K562 (cell line): ENCODE data around the gene GPN3. TPM values are rescaled to one million over a fixed set of nuclear protein-coding genes. Genes with fewer than 3 reads are reported as not detected.

Experiments
- CREB3L1 ChIP-seq: fragments of 450-650 bp; IDR thresholded peaks from 2 replicates; pipeline ENCODE4 v1.6.1; 2014; ENCODE audit warnings: low read depth, mild to moderate bottlenecking, moderate library complexity, borderline replicate concordance
- ELF1 ChIP-seq: fragments of 200-800 bp; sonication (Bioruptor generic); IDR thresholded peaks from 2 replicates; pipeline ENCODE4 v1.6.1; 2016; ENCODE audit warnings: missing genetic modification characterization, missing compliant biosample characterization
- FOXK2 ChIP-seq, 2 experiments: fragments of 450-650 bp; IDR thresholded peaks in 1 of 2; conservative IDR thresholded peaks in 1 of 2; 2 replicates each; pipeline ENCODE4 v1.6.1; 2016; ENCODE audit warnings: low read depth in 2 of 2, mild to moderate bottlenecking in 1 of 2
- GTF2E2 ChIP-seq: fragments of 200-800 bp; sonication (Bioruptor generic); IDR thresholded peaks from 2 replicates; pipeline ENCODE4 v1.6.1; 2016; ENCODE audit warnings: missing genetic modification characterization, missing compliant biosample characterization
- MAX ChIP-seq: sonication (generic); formaldehyde crosslinking; IDR thresholded peaks from 2 replicates; pipeline ENCODE4 v1.9.0; 2022; ENCODE audit warnings: mild to moderate bottlenecking, missing genetic modification reagents
- MNT ChIP-seq, 2 experiments: fragments of 450-650 bp; conservative IDR thresholded peaks; 2 replicates each; pipeline ENCODE4 v1.6.1; 2017; ENCODE audit warnings: mild to moderate bottlenecking in 2 of 2, moderate library complexity in 2 of 2
- NFIC ChIP-seq: fragments of 450-650 bp; IDR thresholded peaks from 2 replicates; pipeline ENCODE4 v1.6.1; 2017; ENCODE audit warnings: mild to moderate bottlenecking, inconsistent platforms
- RB1 ChIP-seq: fragments of 450-650 bp; IDR thresholded peaks from 2 replicates; pipeline ENCODE4 v1.6.1; 2017; ENCODE audit warnings: low read depth, mild to moderate bottlenecking
- SMC3 ChIP-seq: conservative IDR thresholded peaks from 2 replicates; pipeline ENCODE4 v1.6.1; 2011; ENCODE audit warnings: low read depth, low read length, improper control_type of control experiment; ENCODE audit not compliant: insufficient read depth
- TCF3 ChIP-seq: sonication (generic); formaldehyde crosslinking; IDR thresholded peaks from 2 replicates; pipeline ENCODE4 v1.4.0; 2020; ENCODE audit warnings: mild to moderate bottlenecking, missing genetic modification reagents
- VEZF1 ChIP-seq: fragments of 200-800 bp; sonication (Bioruptor generic); IDR thresholded peaks from 2 replicates; pipeline ENCODE4 v1.6.1; 2017; ENCODE audit warnings: missing genetic modification characterization, missing compliant biosample characterization
- ZBTB11 ChIP-seq, 3 experiments: fragments of 200-800 bp in 1 of 3; fragments of 250-450 bp in 1 of 3; fragments of 450-650 bp in 1 of 3; sonication (Bioruptor Pico) in 1 of 3; sonication (Bioruptor generic) in 1 of 3; formaldehyde crosslinking in 1 of 3; IDR thresholded peaks; 2 replicates each; pipeline versions ENCODE4 v1.6.1 to v1.8.0; 2016 to 2022; ENCODE audit warnings: mild to moderate bottlenecking in 2 of 3, missing genetic modification characterization in 2 of 3, missing compliant biosample characterization in 1 of 3, moderate library complexity in 1 of 3
- ZEB2 ChIP-seq: fragments of 450-650 bp; IDR thresholded peaks from 2 replicates; pipeline ENCODE4 v1.6.1; 2016
- ZNF408 ChIP-seq: fragments of 250-450 bp; sonication (Bioruptor Pico); IDR thresholded peaks from 2 replicates; pipeline ENCODE4 v1.4.0; 2020; ENCODE audit warnings: low read depth, mild to moderate bottlenecking, moderate library complexity
- ZNF507 ChIP-seq: conservative IDR thresholded peaks from 2 replicates; pipeline ENCODE4 v1.6.1; 2017; ENCODE audit warnings: missing genetic modification characterization, missing compliant biosample characterization
- ZNF717 ChIP-seq: fragments of 250-450 bp; sonication (Bioruptor Pico); IDR thresholded peaks from 2 replicates; pipeline ENCODE4 v1.5.0; 2021
- polyA plus RNA-seq, 8 experiments: library from polyadenylated mRNA; depleted of rRNA in 4 of 8; stranded (reverse) in 5 of 8; unstranded in 3 of 8; fragments of >200 nt; fragmentation: Nextera tagmentation in 2 of 8; fragmentation: Illumina TruSeq in 1 of 8; extraction: Ambion mirVana in 2 of 8; extraction: Trizol in 1 of 8; gene quantifications; 2 replicates each; pipeline versions ENCODE4 v1.2.1 to v1.2.3, GENCODE V29; 2011 to 2014; ENCODE audit warnings: inconsistent platforms in 1 of 8, missing spikeins in 1 of 8
- total RNA-seq, 7 experiments: library from RNA; depleted of rRNA in 6 of 7; stranded (reverse); fragments of >200 nt in 6 of 7; fragmentation: Illumina TruSeq in 2 of 7; extraction: Trizol in 2 of 7; gene quantifications; 2 replicates each; pipeline versions ENCODE4 v1.2.1 to v1.2.3, GENCODE V29; 2011 to 2021; ENCODE audit warnings: low replicate concordance in 1 of 7

The GPN3 gene
- total and polyA plus RNA-seq, 9 of the 15 experiments (the other 6 are each of a cell fraction or from before 2014, with no cell fraction given), result 35.8 to 123 (median 64.2) TPM

GRCh38 chr12:110449799-110450497, 18.1 kb downstream of the GPN3 start, which contains the start of gene ARPC3 (continued):
- peak in 2 of 3 experiments; percentile 62 to 91; a peak in 3 of 6 replicates for TF ChIP-seq ZBTB11 (CRISPR knock-in tag; IDR thresholded peaks at IDR 0.05)
- no peak for TF ChIP-seq ZNF507 (tag)
- TF ChIP-seq ZNF717 (CRISPR knock-in tag), result no peak
- peak; percentile 19; the same call in 1 of the 2 replicates for TF ChIP-seq TCF3
- peak; percentile 77 for TF ChIP-seq VEZF1 (CRISPR knock-in tag)
- peak; percentile 79; the same call in 1 of the 2 replicates for TF ChIP-seq GTF2E2 (tag)
- TF ChIP-seq ZNF408 (CRISPR knock-in tag), result no peak
- TF ChIP-seq ZEB2, result peak; percentile 49; the same call in 1 of the 2 replicates
- TF ChIP-seq SMC3, result peak; percentile 88
- peak; percentile 56; the same call in 1 of the 2 replicates for TF ChIP-seq MAX (CRISPR knock-in tag)
- TF ChIP-seq MNT (conservative IDR thresholded peaks at IDR 0.05), result peak; percentile 61 to 90
- TF ChIP-seq ELF1 (tag), result peak; percentile 99
- peak; percentile 62 for TF ChIP-seq NFIC
- peak; percentile 87 for TF ChIP-seq RB1
- TF ChIP-seq FOXK2 (conservative IDR thresholded peaks at IDR 0.05 in 1 of 2, IDR thresholded peaks at IDR 0.05 in 1 of 2; ENCODE audit: low read depth in 2 of 2), result 0 out of 4 replicates have a peak, but pooled peaks of 1 of the 2 experiments have one; percentile 28
- peak; percentile 98 for TF ChIP-seq CREB3L1
